GM18870 (cell line): ENCODE measurements around the gene FFAR2.
"Not testable (repeated sequence)": the region's sequence is repeated elsewhere in the genome, so short reads cannot be mapped to it uniquely, and the experiment has no call there.

Experiments
- ATAC-seq: cut with Tn5 transposase; IDR thresholded peaks from one replicate; pipeline ENCODE4 v1.9.1; 2021; ENCODE audit warnings: moderate library complexity; ENCODE audit not compliant: unreplicated experiment

The FFAR2 gene

GRCh38 chr19:35447606-35448469 lies at the start of gene FFAR2:
Gene FFAR2, plus strand, starts transcription at chr19:35448257. Its CDS starts 1,458 bp downstream, at chr19:35449715.
- ATAC-seq: no peak

- no peak for ATAC-seq
These were observed 49.5 kb upstream of the FFAR2 start for GRCh38 chr19:35398570-35398969.

DNA sequence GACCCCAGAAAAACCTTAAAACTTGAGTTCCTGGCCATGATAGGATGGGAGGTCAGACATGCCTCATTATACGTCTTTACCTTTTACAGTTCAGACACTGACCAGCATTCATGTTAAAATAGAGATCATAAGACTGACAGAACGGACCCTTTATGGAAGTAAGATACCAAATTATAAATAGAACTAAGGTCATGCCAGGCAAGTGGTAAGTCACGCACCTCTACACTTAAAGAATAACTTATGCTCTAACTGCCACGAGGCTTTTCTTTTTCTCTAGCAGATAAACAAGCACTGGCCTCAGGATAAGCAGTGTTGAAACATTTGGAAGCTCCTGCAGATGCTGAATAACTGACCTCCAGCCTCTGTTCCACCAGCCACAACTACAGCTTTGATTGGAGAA lies 48.8 kb upstream of the FFAR2 start:
- no peak for ATAC-seq

DNA sequence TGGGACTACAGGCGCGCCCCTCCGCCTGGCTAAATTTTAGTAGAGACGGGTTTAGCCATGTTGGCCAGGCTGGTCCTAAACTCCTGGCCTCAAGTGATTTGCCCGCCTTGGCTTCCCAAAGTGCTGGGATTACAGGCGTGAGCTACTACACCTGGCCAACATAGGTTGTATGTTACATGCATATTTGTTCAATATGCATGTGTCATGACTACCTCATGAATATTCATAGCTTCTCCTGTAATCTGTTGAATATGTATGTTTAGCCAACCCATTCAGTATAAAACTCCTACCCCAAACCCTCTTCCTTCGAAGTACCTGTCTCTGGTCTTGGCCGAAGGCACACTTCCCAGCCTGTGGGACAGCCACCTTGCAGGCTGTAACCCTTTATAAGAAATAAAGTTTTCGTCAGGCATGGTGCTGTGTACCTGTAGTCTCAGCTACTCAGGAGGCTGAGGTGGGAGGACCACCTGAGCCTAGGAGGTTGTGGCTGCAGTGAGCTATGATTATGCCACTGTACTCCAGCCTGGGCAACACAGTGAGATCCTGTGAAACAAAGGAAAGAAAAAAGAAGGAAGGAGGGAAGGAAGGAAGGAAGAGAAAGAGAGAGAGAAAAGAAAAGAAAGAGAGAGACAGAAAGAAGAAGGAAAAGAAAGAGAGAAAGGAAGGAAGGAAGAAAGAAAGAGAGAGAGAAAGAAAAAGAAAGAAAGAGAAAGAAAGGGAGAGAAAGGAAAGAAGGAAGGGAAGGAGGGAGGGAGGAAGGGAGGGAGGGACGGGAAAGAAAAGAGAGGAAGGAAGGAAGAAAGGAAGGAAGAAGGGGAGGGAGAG lies 47.9 kb upstream of the FFAR2 start:
- ATAC-seq: no peak

- ATAC-seq: no peak
These were observed 47.3 kb upstream of the FFAR2 start for GRCh38 chr19:35400773-35401100.

DNA sequence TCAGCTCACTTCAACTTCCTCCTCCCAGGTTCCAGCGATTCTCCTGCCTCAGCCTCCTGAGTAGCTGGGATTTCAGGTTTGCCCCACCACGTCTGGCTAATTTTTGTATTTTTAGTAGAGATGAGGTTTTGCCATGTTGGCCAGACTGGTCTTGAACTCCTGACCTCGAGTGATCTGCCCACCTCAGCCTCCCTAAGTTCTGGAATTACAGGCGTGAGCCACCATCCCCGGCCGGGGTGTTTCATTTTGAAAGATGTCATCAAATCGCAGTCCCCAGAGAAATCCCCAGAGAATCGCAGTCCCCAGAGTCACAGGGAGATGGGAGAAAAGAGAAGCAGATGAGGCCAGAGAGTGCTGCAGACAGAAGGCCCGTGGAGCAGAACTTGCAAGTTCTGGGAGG lies 46.6 kb upstream of the FFAR2 start:
- not testable (repeated sequence) for ATAC-seq

DNA sequence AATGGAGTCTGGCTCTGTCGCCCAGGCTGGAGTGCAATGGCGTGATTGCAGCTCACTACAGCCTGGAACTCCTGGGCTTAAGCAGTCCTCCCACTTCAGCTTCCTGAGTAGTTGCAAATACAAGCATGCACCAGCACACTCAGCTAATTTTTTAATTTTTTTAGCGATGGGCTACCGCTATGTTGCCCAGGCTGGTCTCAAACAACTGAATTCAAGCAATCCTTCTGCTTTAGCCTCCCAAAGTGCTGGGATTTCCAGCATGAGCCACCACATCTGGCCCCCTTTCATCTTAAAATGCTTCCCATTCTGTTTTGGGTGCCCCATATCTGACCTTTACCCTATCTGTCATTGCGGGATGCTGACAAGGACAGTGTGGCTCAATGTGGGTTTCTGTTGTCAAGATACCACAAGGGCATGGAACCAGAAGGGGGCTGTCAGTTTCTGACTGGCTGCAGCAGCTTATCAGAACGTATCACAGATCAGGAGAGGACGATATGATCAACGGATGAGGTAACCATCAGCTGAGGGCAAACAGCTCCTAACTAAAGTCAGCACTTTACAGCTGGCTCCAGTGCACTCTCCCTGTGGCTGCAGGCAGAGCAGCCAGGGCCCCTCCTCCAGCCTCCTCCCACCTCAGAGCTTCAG lies 44.8 kb upstream of the FFAR2 start:
- no peak for ATAC-seq

GRCh38 chr19:35404879-35405622 lies 43.0 kb upstream of the FFAR2 start:
- ATAC-seq: peak; percentile 60

DNA sequence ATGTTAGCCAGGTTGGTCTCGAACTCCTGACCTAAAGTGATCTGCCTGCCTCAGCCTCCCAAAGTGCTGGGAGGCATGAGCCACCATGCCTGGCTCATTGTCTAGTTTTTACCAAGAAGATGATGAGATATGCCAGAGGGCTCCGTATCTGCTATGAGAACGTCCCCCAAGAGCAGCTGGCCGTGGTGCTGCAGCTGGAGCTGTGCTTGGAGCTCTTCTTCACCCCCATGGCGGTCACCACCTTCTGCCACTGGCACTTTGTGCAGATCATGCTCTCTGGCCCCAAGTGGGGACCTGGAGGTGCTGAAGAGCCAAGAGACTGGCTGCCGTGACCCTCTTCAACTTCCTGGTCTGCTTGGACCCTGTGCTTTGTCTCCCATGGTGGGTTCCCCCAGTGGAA lies 40.4 kb upstream of the FFAR2 start:
- no peak for ATAC-seq

- no peak for ATAC-seq
These were observed 39.5 kb upstream of the FFAR2 start for GRCh38 chr19:35408284-35409171.

- no peak for ATAC-seq
These were observed 38.9 kb upstream of the FFAR2 start for GRCh38 chr19:35409191-35409590.

DNA sequence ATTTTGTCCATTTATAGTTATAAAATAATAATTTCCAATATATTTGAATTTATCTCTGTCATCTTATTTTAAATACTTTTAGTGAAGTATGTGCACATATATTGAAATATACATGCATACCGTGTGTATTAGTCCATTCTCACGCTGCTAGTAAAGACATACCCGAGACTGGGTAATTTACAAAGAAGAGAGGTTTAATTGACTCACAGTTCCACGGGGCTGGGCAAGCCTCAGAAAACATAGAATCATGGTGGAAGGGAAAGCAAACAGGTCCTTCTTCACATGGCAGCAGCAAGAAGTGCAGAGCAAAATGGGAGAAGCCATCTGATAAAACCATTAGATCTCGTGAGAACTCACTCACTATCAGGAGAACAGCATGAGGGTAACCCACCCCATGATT lies 37.6 kb upstream of the FFAR2 start:
- ATAC-seq: no peak

- ATAC-seq: no peak
These were observed 33.6 kb upstream of the FFAR2 start for GRCh38 chr19:35414442-35414841.

GRCh38 chr19:35416331-35416730 lies 31.7 kb upstream of the FFAR2 start:
- ATAC-seq: no peak

DNA sequence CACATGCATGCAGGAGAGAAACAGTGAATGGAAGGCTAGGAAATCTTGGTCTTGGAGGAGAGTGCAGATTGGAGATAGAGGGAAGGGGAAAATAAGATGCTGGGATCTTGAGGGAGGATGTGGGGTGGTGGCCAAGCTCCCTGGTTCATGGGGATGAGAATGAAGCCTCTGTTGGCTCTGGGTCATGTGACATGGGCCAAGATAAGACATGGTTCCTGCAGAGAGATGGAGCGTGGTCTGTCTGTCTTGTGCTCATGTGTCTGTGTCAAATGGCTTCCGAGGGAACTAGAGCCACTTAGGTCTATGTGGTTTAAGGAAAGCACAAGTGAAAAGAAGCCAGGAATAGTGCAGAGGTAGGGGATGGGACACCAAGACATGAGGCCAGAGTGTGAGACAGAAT lies 30.8 kb upstream of the FFAR2 start:
- no peak for ATAC-seq

DNA sequence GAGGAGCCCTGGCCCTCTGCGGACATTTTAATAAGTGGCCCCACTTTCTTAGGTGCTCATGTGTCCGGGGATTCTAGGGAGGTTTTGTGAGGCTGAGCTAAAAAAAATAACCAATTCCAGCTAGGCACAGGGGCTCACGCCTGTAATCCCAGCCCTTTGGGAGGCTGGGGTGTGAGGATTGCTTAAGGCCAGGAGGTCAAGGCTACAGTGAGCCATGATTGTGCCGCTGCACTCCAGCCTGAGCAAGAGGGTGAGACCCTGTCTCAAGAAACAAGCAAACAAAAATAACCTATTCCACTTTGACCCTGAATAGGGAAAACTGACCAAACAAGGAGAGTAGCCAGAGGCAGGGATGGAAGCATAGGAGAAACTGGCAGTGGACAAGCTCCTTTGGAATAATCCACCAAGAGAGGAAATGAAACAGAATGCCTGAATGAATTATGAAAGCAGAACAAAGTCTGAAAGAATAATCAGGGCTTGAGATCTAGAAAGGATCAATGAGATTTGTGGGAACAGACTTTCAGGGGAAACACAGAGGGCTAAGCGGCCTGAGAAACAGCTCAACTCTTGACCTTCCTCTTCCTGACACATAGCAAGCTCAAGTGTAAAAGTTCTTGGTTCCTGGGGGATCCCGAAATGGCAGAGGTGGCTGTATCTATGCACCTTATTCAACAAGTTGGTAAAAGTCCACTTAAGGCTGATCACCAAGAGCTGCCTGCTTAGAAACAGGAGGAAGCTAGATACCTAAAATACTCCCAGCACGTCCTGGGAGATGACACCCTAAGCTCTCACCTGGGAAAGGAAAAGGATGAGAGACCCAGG lies 30.1 kb upstream of the FFAR2 start:
- no peak for ATAC-seq

DNA sequence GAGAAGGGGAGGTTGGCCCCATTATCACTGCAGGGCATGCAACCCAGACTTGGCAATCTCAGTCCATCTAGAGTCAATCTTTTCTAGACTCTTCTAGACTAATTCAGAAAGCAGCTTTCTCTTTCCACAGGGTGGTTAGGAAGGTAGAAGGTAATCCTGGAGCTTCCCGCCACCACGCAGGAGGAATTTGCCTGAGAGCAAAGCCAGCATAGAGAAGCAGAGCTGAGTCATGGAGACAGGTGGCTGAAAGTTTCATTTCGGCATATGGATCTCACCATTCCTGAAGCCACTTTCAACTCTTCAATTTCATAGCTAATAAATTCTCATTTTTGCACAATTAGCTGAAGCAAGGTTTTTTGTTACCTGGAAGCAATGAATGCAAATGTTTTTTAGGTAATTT lies 29.0 kb upstream of the FFAR2 start:
- ATAC-seq: no peak

GRCh38 chr19:35419805-35420204 lies 28.3 kb upstream of the FFAR2 start:
- no peak for ATAC-seq

DNA sequence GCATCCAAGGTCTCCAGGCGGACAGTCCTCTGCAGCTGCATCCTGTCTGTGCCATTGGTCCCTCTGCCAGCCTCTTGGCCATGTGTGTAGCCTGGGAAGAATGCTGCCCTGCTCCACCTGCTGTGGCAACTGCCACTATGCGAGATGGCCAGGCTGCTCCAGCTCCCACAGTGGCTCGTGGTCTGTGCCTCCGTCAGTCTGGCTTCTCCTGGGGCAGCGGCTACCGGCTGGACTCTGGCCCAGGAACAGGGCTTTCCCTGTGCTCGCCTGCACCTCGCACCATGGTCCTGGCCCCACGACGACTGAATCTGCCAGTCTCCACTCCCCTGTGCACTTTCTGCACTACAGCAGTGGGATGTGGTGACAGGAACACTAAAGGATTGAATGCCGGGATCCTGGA lies 26.7 kb upstream of the FFAR2 start:
- ATAC-seq: no peak
